GM11168 (cell line): ENCODE measurements around the gene MTHFR.

Experiments used
- in situ Hi-C: fragments of 300-500 bp; cut with MboI; formaldehyde crosslinking; loops from one replicate; pipeline ENCODE4 v1.12.0; 2022; ENCODE audit warnings: low sequenced_read_pairs; ENCODE audit not compliant: unreplicated experiment

Gene MTHFR

DNA sequence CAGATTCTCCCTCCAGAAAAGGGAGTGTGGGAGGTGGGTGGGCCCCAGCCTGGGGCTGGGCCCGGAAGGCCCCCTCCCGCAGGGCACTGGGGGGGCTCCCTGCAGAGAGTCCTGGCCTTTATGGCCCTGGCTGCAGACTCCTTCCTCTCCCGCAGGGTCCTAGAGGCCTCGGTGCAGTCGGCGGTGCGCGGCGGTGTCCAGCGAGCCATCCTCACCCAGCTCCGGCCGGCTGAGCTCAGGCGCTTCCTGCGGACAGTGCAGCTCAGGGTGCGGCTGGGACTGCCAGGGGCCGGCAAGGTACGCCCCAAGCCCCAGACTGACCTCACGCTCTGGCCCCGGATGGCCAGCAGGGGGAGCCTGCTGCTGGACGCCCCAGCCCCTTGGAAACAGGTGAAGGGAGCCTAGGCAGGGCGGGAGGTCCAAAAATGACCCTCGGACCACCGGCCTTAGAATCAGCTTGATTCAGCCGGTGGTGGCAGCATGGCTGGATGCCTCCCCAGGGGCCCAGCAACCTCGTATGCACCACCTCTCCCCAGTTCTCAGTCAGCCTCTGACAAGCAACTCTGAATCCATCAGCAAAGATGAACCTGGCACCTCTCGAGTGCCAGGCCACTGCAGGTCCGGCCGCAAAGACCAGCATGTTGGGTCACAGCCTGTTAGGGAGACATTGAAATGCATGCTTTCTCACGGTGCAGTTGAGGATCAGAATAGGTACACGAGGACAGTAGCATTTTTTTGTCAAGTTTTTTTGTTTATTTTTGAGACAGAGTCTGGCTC lies 20.6 kb downstream of the MTHFR start:
- in situ Hi-C loops: no loop called here

GRCh38 chr1:11784256-11784992 lies 21.3 kb downstream of the MTHFR start:
- in situ Hi-C loops: no loop called here

GRCh38 chr1:11783556-11783955 lies 22.2 kb downstream of the MTHFR start:
- in situ Hi-C loops: no loop called here

DNA sequence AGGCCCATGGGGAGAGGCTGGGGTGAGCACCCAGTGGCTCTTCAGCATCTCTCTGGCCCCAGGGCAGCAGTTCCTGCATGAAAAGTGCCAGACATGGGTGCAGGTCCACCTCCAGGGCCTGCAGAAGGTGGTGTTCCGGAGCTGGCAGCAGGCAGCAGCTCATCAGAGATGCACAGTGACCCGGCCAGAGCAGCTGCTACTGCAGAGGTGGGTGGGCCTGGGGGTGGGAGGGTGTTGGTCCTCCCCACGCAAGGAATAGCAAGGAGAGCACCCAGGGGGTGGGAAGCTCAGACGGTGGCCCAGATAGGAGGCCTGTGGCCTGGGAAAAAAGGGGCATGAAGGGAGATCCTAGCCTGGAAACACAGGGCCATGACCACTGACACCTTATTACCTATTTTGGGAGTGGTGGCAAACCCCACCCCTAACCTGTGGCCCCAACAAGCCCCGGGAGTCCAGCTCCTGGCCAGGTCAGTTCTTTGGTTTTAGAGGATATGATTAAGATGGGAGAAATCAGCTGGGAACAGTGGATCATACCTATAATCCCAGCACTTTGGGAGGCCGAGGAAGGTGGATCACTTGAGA lies 23.5 kb downstream of the MTHFR start:
- in situ Hi-C loops: no loop called here

GRCh38 chr1:11781297-11781696 lies 24.5 kb downstream of the MTHFR start:
- in situ Hi-C loops: no loop called here

DNA sequence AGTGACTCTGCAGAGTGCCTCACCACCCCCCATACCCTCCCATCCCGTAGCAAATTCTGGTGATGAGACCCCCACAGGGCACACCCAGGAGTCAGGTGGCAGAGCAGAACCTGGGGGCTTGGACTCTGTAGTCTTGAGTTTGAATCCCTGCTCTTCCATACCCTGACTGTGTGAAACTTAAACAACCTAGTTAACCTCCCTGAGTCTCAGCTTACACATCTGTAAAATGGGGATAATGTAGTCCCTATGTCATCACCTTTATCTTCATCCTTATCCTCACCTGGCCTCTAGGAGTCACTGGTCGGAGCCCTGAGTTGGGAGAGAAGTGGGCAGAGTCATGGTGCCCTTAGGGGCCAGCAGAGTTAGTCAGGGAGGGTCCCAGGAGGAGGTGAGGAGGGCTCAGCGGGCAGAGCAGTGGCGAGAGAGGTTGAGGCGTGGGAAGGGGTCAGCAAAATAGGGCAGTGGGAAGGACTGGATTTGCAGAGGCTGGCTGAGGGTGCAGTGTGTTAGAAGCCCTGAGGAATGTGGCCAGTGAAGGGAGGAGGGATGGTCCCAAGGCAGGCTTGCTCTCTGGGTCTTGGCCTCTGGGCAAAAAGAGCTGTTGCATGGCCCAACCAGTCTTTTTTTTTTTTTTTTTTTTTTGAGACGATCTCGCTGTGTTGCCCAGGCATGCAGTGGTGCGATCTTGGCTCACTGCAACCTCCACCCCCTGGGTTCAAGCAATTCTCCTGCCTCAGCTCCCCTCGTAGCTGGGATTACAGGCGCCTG lies 25.2 kb downstream of the MTHFR start:
- in situ Hi-C loops: no loop called here

DNA sequence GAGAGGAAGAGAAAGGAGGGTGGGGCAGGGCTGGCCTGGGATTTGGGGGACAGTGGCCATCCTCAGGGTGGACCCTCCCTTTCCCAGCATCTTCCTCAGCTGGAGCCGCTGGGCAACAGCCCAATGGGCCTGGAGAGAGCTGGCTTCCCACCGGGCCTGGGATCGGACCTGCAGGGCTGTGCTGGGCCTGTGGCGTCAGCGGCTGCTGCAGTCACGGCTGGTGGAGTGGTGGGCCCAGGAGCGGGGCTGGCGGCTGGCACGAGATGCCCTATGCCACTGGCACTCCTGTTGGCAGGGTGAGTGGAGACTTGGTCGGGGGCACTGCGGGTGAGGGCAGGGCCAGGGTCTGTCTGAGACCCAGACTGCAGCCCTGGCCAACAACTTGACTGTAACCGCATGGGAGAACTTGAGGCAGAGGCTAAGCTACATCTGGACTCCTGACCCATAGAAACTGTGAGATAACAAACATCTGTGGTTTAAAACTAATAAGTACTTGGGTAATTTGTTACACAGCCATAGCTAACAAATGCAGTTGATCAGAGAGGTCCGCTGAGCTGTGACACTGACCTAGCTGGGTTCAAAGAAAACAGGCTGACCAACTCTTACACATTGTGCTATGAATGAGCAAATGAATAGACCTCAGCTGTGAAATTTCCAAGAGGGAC lies 25.9 kb downstream of the MTHFR start:
- in situ Hi-C loops: no loop called here

DNA sequence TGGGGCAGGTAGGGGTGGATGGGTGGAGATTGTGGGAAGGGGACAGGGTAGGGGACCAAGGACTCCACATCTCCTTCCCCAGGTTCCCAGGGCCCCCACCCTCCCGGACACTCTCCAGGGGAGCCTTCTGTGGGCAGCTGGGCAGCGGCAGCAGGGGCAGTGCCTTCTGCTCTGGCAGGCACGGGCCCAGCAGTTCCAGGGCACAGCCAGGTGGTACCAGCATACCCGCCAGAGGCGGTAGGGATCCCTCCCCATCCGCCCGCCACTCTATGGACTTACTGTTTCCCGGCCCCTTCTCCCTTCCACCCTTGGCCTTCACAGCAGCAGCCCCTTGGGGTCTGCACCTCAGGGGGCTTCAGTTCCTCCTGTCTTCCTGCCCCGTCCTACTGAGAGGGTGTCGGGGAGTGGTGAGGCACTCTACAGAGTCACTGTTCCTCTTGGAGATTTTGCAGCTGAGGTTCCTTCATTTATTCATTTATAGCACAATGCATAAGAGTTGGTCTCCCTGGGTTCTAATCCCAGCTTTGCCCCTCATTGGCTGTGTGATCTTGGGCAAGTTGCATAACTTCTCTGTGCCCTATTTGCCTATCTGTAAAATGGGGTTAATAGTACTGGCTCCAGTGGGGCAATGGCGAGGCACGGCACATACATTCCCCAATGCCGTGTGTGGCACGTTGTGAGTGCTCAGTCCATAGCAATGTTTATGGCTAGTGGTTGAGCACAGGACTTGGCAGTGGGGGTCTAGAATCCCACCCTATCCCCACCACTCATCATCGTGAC lies 26.7 kb downstream of the MTHFR start:
- in situ Hi-C loops: no loop called here

DNA sequence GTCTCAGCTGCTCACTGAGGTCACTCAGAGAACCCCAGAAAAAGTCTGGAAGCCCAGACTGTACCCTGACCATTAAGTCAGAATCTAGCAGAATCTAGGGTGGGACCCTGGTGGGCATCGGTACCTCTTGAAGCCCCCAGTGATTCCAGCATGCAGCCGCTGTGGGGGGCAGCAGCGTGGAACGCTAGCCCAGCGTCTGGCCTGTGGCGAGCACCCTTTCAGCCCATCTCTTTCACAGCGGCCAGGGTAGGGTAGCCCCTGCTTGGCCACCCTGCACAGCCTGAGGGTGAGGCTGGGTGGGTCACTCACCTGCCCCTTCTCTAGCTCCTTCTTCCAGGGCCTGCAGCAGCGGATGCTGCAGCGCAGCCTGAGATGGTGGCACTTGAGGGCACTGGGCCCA lies 27.4 kb downstream of the MTHFR start:
- in situ Hi-C loops: no loop called here

DNA sequence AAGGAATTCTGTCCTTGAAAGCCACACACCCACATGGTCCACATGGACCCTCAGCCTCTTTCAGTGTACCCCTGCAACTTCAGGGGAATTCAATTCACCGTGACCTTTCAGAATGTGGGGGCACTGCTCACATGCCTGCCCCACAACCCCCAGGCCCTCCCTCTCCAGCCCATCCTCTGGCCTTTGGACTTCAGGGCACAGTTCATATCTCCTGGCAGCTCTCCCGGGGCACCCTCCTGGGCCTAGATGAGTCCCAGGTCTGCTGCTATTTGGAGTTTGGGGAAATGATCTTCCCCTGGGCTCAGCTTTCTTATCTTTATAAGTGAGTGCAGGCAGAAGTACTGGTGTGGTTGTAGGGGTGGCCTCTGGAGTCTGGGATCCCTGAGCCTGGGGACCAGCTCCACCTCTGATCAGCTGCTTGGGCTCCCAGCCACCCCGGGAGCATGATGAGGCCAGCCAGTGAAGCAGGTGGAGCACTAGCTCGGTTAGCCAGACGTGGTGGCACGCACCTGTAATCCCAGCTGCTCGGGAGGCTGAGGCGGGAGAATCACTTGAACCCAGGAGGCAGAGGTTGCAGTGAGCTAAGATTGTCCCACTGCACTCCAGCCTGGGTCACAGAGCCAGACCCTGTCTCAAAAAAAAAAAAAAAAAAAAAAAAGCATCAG lies 28.0 kb downstream of the MTHFR start:
- in situ Hi-C loops: no loop called here

DNA sequence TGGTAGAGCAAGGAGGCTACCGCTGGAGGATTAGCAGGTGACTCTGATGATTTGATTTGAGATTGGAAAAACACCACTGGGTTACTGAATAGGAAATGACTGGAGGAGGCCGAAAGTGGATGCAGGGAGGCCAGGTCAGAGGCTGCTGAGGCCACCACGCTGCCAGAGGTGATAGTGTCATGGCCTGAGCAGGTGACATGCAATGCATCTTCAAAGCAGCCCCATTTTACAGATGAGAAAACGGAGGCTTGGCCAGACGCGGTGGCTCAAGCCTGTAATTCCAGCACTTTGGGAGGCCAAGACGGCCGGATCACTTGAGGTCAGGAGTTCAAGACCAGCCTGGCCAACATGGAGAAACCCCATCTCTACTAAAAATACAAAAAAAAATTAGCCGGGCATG lies 31.0 kb downstream of the MTHFR start:
- in situ Hi-C loops: no loop called here

DNA sequence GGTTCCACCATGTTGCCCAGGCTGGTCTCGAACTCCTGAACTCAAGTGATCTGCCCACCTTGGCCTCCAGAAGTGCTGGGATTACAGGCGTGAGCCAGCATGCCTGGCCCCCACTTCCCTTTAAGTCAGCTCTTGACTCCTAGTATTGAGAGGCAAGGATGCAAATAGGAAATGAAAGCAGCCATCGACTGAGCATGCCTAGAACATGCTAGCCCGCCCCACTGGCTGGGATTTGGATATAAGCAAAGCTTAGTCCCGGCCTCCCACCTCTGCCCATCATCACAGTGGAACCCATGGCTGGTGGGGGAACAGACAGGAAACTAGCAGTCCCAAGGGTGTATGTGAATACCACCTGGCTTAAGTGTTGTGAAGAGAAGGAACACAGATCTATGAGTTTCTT lies 33.3 kb downstream of the MTHFR start:
- in situ Hi-C loops: no loop called here

GRCh38 chr1:11771481-11772043 lies 34.2 kb downstream of the MTHFR start:
- in situ Hi-C loops: no loop called here

DNA sequence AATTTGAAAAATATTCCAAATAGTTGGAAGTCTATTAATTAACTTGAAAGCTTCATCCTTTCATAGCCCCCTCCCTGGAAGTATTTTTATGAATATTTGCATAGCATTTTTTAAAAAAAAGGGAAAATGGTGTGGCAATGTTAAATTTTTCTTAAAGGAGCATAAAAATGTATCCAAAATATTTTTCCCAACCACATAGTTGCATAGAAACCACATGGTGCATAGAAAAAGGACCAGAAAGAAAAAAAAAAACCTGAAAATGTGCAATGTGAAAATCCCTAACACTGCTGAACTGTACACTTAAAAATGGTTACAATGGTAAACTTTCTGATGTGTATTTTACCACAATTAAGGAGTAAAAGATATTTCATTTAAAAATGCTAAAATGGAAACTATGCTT lies 35.8 kb downstream of the MTHFR start:
- in situ Hi-C loops: no loop called here

DNA sequence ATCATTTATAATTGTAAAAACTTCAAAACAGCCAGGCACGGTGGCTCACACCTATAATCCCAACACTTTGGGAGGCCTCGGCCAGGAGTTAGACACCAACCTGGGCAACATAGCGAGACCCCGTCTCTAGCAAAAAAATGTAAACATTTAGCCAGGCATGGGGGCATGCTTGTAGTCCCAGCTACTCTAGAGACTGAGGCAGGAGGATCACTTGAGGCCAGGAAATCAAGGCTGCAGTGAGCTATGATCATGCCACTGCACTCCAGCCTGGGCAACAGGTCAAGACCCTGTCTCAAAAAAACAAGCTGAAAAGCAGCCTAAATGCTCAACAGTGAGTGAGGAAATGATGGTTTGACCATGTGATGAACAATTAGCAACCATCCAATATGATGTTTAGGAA lies 36.5 kb downstream of the MTHFR start:
- in situ Hi-C loops: no loop called here

GRCh38 chr1:11768821-11769220 lies 36.9 kb downstream of the MTHFR start:
- in situ Hi-C loops: no loop called here

DNA sequence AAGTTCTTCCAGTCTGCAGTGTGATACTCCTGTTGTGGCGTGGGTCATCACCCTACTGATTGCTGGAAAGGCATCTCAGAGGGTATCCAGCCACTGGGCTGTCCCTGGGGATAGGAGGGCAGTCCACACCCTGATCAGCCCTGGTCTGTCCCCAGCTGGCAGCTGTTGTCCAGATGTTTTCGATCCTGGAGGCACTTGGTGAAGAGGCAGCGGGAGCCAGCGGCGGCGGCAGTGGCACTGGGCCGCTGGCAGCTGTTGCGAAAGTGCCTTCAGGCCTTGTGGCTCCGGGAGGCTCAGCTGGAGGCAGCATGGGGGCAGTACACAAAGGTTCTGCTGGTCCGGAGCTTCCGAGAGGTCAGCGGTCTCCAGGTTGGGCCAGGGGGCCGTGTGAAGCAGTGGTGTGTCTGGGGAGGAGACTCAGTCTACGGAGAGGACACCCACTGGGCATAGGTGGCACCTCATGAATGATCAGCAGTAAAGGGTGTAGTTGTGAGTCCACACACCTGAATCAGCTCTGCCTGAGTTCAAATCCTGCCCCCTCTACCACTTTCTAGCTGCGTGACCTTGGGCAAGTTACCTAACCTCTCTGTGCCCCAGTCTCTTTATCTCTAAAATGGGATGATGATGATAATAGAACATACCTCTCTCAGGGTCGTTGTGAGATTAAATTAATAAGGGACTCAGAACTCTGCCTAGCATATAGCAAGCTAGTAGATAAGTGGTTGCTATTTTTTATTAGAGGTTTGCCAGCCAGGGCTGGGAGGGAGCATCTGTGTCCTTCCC lies 37.7 kb downstream of the MTHFR start:
- in situ Hi-C loops: no loop called here

DNA sequence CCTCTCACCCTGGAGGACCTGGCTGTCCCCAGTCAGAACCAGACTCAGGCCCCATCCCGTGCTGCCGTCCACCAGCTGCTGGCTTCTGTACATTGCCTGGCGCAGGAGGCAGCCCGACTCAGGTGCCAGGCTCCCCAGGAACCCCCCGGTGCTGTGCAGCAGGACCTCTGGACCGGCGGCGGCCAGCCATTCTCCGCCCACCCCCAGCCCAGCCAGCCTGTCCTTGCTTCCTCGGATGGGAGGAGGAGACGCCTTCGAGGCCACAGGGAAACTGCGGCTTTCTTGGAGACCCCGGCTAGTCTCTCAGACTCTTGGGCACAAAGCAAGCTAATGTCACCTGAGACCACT lies 39.4 kb downstream of the MTHFR start:
- in situ Hi-C loops: no loop called here
